ENCODE data around the gene ZCCHC2.

DNA sequence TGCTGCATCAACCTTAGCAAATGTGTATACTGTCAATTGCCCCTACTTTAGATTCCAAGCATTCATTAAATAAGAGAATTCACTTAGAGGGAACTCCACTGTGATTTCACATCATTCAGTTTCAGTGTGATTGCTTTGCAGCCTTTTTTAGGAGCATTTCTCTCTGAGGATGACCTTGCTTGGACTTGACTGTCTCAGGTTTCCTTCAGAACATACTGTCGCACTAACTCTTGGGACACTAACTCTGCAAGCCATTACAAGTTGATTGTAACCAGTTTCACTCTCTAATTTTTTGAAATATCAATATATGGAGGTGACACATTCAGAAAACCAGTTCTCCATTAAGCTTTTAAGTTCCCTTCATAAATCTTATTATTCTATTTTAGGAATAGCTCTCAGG lies 6.6 kb upstream of the ZCCHC2 start:
- TF ChIP-seq, protein P1, sequence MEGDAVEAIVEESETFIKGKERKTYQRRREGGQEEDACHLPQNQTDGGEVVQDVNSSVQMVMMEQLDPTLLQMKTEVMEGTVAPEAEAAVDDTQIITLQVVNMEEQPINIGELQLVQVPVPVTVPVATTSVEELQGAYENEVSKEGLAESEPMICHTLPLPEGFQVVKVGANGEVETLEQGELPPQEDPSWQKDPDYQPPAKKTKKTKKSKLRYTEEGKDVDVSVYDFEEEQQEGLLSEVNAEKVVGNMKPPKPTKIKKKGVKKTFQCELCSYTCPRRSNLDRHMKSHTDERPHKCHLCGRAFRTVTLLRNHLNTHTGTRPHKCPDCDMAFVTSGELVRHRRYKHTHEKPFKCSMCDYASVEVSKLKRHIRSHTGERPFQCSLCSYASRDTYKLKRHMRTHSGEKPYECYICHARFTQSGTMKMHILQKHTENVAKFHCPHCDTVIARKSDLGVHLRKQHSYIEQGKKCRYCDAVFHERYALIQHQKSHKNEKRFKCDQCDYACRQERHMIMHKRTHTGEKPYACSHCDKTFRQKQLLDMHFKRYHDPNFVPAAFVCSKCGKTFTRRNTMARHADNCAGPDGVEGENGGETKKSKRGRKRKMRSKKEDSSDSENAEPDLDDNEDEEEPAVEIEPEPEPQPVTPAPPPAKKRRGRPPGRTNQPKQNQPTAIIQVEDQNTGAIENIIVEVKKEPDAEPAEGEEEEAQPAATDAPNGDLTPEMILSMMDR (IDR thresholded peaks at IDR 0.05) = no peak
- TF ChIP-seq POLR2A (IDR thresholded peaks at IDR 0.05) = no peak
- no peak for TF ChIP-seq EP300 (IDR thresholded peaks at IDR 0.05)
